GM19324 (cell line): ENCODE results near the gene ADGRG6.
"Not testable (repeated sequence)": the region's sequence is repeated elsewhere in the genome, so short reads cannot be mapped to it uniquely, and the experiment has no call there.

Experiments
- ATAC-seq: cut with Tn5 transposase; IDR thresholded peaks from one replicate; pipeline ENCODE4 v1.9.1; 2021; ENCODE audit warnings: mild to moderate bottlenecking, moderate library complexity; ENCODE audit not compliant: unreplicated experiment, low FRiP score

ADGRG6 gene

GRCh38 chr6:142400495-142400894, 98.7 kb downstream of the ADGRG6 start:
- ATAC-seq = no peak

- ATAC-seq = no peak
Observed at GRCh38 chr6:142401838-142402237, 100.0 kb downstream of the ADGRG6 start.

- no peak for ATAC-seq
Observed at GRCh38 chr6:142404751-142405150, 102.9 kb downstream of the ADGRG6 start.

- ATAC-seq = no peak
Observed at GRCh38 chr6:142406131-142406530, 104.3 kb downstream of the ADGRG6 start.

- no peak for ATAC-seq
Observed at GRCh38 chr6:142407685-142408273, 106.0 kb downstream of the ADGRG6 start.

- ATAC-seq = no peak
Observed at GRCh38 chr6:142408409-142408808, 106.6 kb downstream of the ADGRG6 start.

GRCh38 chr6:142409794-142410193, 108.0 kb downstream of the ADGRG6 start:
- ATAC-seq = no peak

- ATAC-seq = no peak
Observed at GRCh38 chr6:142411145-142411544, 109.3 kb downstream of the ADGRG6 start.

- ATAC-seq = no peak
Observed at GRCh38 chr6:142412241-142412640, 110.4 kb downstream of the ADGRG6 start.

GRCh38 chr6:142412658-142413057, 110.9 kb downstream of the ADGRG6 start:
- ATAC-seq = no peak

GRCh38 chr6:142413111-142413510, 111.3 kb downstream of the ADGRG6 start:
- no peak for ATAC-seq

- no peak for ATAC-seq
Observed at GRCh38 chr6:142414462-142415250, 112.8 kb downstream of the ADGRG6 start.

GRCh38 chr6:142416179-142416578, 114.4 kb downstream of the ADGRG6 start:
- ATAC-seq = no peak

GRCh38 chr6:142416686-142417085, 114.9 kb downstream of the ADGRG6 start:
- ATAC-seq = no peak

GRCh38 chr6:142417331-142417750, 115.5 kb downstream of the ADGRG6 start:
- no peak for ATAC-seq

- ATAC-seq = no peak
Observed at GRCh38 chr6:142419071-142419470, 117.3 kb downstream of the ADGRG6 start.

GRCh38 chr6:142420802-142421201, 119.0 kb downstream of the ADGRG6 start:
- ATAC-seq = no peak

- no peak for ATAC-seq
Observed at GRCh38 chr6:142421285-142422117, 119.7 kb downstream of the ADGRG6 start.

- not testable (repeated sequence) for ATAC-seq
Observed at GRCh38 chr6:142426444-142427132, 124.8 kb downstream of the ADGRG6 start.

- not testable (repeated sequence) for ATAC-seq
Observed at GRCh38 chr6:142428468-142428867, 126.7 kb downstream of the ADGRG6 start.

- ATAC-seq = no peak
Observed at GRCh38 chr6:142429195-142429594, 127.4 kb downstream of the ADGRG6 start.
